ENCODE measurements around the gene OR6Q1. TPM values are rescaled to one million over a fixed set of nuclear protein-coding genes. Genes with fewer than 3 reads are reported as not detected.

OR6Q1 gene
- total RNA-seq, 1 experiment from 2014 or later = not detected

DNA sequence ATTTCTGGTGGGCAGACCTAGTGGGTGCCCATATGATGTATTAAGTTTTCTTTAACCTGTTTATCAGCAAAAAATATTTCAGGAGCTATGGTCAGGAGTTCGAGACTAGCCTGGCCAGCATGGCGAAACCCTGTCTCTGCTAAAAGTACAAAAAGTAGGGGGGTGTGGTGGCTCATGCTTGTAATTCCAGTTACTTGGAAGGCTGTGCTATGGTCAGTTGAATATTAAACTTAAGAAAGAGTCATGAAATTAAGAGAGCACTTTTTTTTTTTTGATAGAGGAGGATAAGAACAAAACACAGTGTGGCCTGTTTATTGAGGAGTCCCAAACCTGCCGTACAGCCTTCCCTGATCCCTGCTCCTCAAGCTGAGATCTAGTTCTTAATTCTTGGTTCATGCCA lies 29.8 kb downstream of the OR6Q1 start:
- no peaks in the 10 kb centered on the region for H3K27me3 ChIP-seq (replicated peaks; ENCODE audit: insufficient read depth, low read depth, low read length, poor library complexity)
- intact Hi-C loops (cut with micrococcal nuclease; ENCODE audit: unreplicated experiment) = loop anchor here (10.0 kb wide), 1 partner anchor 236 kb away; no protein-coding TSS in a partner anchor
- no TSS peak for BruUV-seq (replicated peaks)
- no peak for DNase-seq (ENCODE audit: low spot score)
- no peaks in the 10 kb centered on the region for H3K36me3 ChIP-seq (ENCODE audit: insufficient read depth, low read length, poor library complexity, severe bottlenecking)
- TF ChIP-seq EZH2 (IDR thresholded peaks at IDR 0.05; ENCODE audit: borderline replicate concordance, low read depth, low read length, poor library complexity, severe bottlenecking) (no peak), CTCF (conservative IDR thresholded peaks at IDR 0.05; ENCODE audit: low read depth, low read length) (no peak)
- H3K4me3 ChIP-seq (ENCODE audit: low read depth, low read length, poor library complexity, severe bottlenecking) = no peak overlapping the region
- no peaks in the 10 kb centered on the region for H3K9me3 ChIP-seq (ENCODE audit: low read depth, low read length, poor library complexity, severe bottlenecking)
- ChIA-PET POLR2A (ENCODE audit: low non-redundant PET) (no interaction called here), CTCF (interaction anchor here (1.0 kb wide), 1 partner anchor 30 kb away, joined by 3 read pairs; the partner anchor contains the start of gene OR6Q1)
- no peak overlapping the region for H3K27ac ChIP-seq (ENCODE audit: low read depth, low read length, poor library complexity, severe bottlenecking)
- H3K4me1 ChIP-seq (ENCODE audit: insufficient read depth, low read length, poor library complexity, severe bottlenecking) = no peaks in the 10 kb centered on the region

DNA sequence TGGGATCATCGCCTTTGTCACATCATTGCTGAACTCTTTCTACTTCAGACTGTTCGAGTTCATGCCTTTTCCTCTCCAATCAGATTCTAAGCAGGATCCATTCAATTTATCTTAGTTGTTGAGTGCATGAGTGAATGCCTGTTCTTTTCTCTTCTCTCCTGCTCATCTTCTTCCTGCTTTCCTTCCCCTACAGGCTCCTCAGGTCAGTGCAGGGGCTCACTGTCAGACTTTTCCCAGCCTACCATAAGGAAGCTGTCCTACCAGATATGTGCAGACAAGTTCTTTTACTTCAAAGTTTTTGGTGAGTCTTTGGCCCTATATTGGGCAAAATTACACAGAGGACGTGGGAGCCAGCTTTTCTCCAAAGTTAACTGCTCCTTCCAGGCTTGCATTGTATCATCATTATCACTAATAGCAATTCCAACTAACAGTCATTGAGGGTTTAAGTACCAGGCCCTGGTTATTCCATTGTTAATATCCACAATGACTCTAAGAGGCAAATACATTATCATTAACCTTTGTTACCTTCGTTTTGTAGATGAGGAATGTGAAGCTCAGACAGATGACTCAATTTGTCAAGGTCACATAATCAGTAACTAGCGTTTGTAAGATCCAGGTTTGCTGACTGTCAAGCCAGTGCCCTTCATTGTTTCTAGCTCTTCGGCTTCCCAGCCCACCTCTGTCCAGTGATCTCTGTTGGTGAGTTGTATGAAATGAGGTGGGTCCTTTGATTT lies 30.4 kb downstream of the OR6Q1 start:
- H3K27me3 ChIP-seq (replicated peaks; ENCODE audit: insufficient read depth, low read depth, low read length, poor library complexity) = no peaks in the 10 kb centered on the region
- H3K27ac ChIP-seq (ENCODE audit: low read depth, low read length, poor library complexity, severe bottlenecking) = no peak overlapping the region
- H3K36me3 ChIP-seq (ENCODE audit: insufficient read depth, low read length, poor library complexity, severe bottlenecking) = no peaks in the 10 kb centered on the region
- H3K4me3 ChIP-seq (ENCODE audit: low read depth, low read length, poor library complexity, severe bottlenecking) = no peak overlapping the region
- ChIA-PET POLR2A (ENCODE audit: low non-redundant PET) (no interaction called here), CTCF (interaction anchor here (0.6 to 1.0 kb wide), 2 partner anchors 30 to 715 kb away, joined by 3 to 4 read pairs; partner anchors contain the start of gene OR6Q1)
- H3K9me3 ChIP-seq (ENCODE audit: low read depth, low read length, poor library complexity, severe bottlenecking) = no peaks in the 10 kb centered on the region
- TF ChIP-seq CTCF (conservative IDR thresholded peaks at IDR 0.05; ENCODE audit: low read depth, low read length) = no peak
- TF ChIP-seq EZH2 (IDR thresholded peaks at IDR 0.05; ENCODE audit: borderline replicate concordance, low read depth, low read length, poor library complexity, severe bottlenecking) = no peak
- no peak for DNase-seq (ENCODE audit: low spot score)
- BruUV-seq (replicated peaks) = no TSS peak
- H3K4me1 ChIP-seq (ENCODE audit: insufficient read depth, low read length, poor library complexity, severe bottlenecking) = no peaks in the 10 kb centered on the region
- intact Hi-C loops (cut with micrococcal nuclease; ENCODE audit: unreplicated experiment) = loop anchor here (10.0 kb wide), 1 partner anchor 236 kb away; no protein-coding TSS in a partner anchor

- CTCF ChIA-PET = interaction anchor here (0.6 kb wide), 1 partner anchor 716 kb away, joined by 4 read pairs; no protein-coding TSS in a partner anchor
- intact Hi-C loops (cut with micrococcal nuclease; ENCODE audit: unreplicated experiment) = loop anchor here (10.0 kb wide), 1 partner anchor 237 kb away; no protein-coding TSS in a partner anchor
- no peaks in the 10 kb centered on the region for H3K36me3 ChIP-seq (ENCODE audit: insufficient read depth, low read length, poor library complexity, severe bottlenecking)
- H3K27me3 ChIP-seq (replicated peaks; ENCODE audit: insufficient read depth, low read depth, low read length, poor library complexity) = peaks cover 3% of the 10 kb centered on the region
- H3K27ac ChIP-seq (ENCODE audit: low read depth, low read length, poor library complexity, severe bottlenecking) = no peak overlapping the region
- H3K4me3 ChIP-seq (ENCODE audit: low read depth, low read length, poor library complexity, severe bottlenecking) = no peak overlapping the region
- H3K4me1 ChIP-seq (ENCODE audit: insufficient read depth, low read length, poor library complexity, severe bottlenecking) = no peaks in the 10 kb centered on the region
- POLR2A ChIA-PET (ENCODE audit: low non-redundant PET) = no interaction called here
- BruUV-seq (replicated peaks) = no TSS peak
- H3K9me3 ChIP-seq (ENCODE audit: low read depth, low read length, poor library complexity, severe bottlenecking) = no peaks in the 10 kb centered on the region
- no peak for DNase-seq (ENCODE audit: low spot score)
- TF ChIP-seq CTCF (conservative IDR thresholded peaks at IDR 0.05; ENCODE audit: low read depth, low read length) (no peak), EZH2 (IDR thresholded peaks at IDR 0.05; ENCODE audit: borderline replicate concordance, low read depth, low read length, poor library complexity, severe bottlenecking) (no peak)
Measured at GRCh38 chr11:58061813-58062212, 31.1 kb downstream of the OR6Q1 start.
